OCI-LY3 (cell line): ENCODE data around the gene SUGP2.

Experiments used
- H2AFZ ChIP-seq: fragments of 200-600, 300-600 bp; shearing (Covaris generic); 2 replicates; pipeline ENCODE4 v1.6.0; 2014; ENCODE audit warnings: antibody characterized with exemption, low read depth, low read length
- H3K27ac ChIP-seq: fragments of 200-600, 300-600 bp; sonication (generic); 2 replicates; pipeline ENCODE4 v1.5.1; 2014; ENCODE audit warnings: mild to moderate bottlenecking, low read length, moderate library complexity, mixed read lengths
- H3K27me3 ChIP-seq: fragments of 200-600, 300-600 bp; sonication (generic); 2 replicates; pipeline ENCODE4 v1.6.1; 2014; ENCODE audit warnings: low read depth, low read length, mixed read lengths
- H3K36me3 ChIP-seq: fragments of 200-600, 300-600 bp; sonication (generic); replicated peaks from 2 replicates; pipeline ENCODE3; 2014; ENCODE audit warnings: low read depth, low read length, mixed read lengths
- H3K4me1 ChIP-seq: fragments of 300-600, 200-600 bp; sonication (generic); 2 replicates; pipeline ENCODE4 v1.6.1; 2014; ENCODE audit warnings: low read length, mixed read lengths
- H3K4me2 ChIP-seq: fragments of 200-600, 300-600 bp; sonication (generic); 2 replicates; pipeline ENCODE4 v1.6.1; 2014; ENCODE audit warnings: low read length, mixed read lengths
- H3K4me3 ChIP-seq: fragments of 300-600, 200-600 bp; sonication (generic); 2 replicates; pipeline ENCODE4 v1.5.1; 2014; ENCODE audit warnings: antibody characterized with exemption, mild to moderate bottlenecking, low read length, moderate library complexity
- H3K79me2 ChIP-seq: fragments of 300-600, 200-600 bp; shearing (Covaris generic); 2 replicates; pipeline ENCODE4 v1.6.1; 2014; ENCODE audit warnings: mild to moderate bottlenecking, low read length, mixed read lengths
- H3K9ac ChIP-seq: fragments of 300-600, 200-600 bp; shearing (Covaris generic); 2 replicates; pipeline ENCODE4 v1.6.0; 2014; ENCODE audit warnings: mild to moderate bottlenecking, low read length, moderate library complexity
- H3K9me3 ChIP-seq: fragments of 200-600, 300-600 bp; shearing (Covaris generic); 2 replicates; pipeline ENCODE4 v1.6.1; 2014; ENCODE audit warnings: low read length, mixed read lengths; ENCODE audit not compliant: insufficient read depth
- H4K20me1 ChIP-seq: fragments of 200-600, 300-600 bp; sonication (generic); 2 replicates; pipeline ENCODE4 v1.6.1; 2016; ENCODE audit warnings: low read length, mixed read lengths; ENCODE audit not compliant: insufficient read depth
- EZH2phosphoT487 ChIP-seq: fragments of 200-600 bp; shearing (Covaris generic); IDR thresholded peaks from 2 replicates; pipeline ENCODE4 v1.6.1; 2018; ENCODE audit warnings: antibody characterized with exemption, mixed run types, low read depth
- TF ChIP-seq, protein P1 (sequence below): fragments of 200-600, 300-600 bp; sonication (generic); IDR thresholded peaks from 2 replicates; pipeline ENCODE4 v1.5.1; 2014; ENCODE audit warnings: antibody characterized with exemption, low read length, low read depth

Gene SUGP2

DNA sequence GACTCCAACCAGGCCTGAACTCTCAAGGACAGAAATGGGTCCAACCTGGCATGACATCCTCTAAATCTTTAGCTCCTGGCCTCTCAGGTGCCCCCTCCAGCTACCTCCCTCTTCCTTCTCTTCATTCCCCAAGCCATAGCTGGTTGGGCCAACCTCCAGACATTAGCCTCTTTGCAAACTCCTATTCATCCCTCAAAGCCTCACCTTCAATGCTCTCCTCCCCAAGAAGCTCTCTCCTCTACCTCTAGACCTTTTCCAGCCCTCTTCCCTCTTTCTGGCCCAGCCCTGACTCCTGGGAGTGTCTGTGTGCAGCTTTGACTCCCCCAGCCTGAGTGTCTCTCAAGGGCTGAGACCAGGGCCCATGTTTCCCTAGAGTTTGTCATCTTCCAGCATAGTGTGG, 87.0 kb downstream of the SUGP2 start:
- no peaks in the 10 kb centered on the region for H4K20me1 ChIP-seq
- H3K79me2 ChIP-seq: no peaks in the 10 kb centered on the region
- no peak overlapping the region for H2AFZ ChIP-seq
- TF ChIP-seq, protein P1, sequence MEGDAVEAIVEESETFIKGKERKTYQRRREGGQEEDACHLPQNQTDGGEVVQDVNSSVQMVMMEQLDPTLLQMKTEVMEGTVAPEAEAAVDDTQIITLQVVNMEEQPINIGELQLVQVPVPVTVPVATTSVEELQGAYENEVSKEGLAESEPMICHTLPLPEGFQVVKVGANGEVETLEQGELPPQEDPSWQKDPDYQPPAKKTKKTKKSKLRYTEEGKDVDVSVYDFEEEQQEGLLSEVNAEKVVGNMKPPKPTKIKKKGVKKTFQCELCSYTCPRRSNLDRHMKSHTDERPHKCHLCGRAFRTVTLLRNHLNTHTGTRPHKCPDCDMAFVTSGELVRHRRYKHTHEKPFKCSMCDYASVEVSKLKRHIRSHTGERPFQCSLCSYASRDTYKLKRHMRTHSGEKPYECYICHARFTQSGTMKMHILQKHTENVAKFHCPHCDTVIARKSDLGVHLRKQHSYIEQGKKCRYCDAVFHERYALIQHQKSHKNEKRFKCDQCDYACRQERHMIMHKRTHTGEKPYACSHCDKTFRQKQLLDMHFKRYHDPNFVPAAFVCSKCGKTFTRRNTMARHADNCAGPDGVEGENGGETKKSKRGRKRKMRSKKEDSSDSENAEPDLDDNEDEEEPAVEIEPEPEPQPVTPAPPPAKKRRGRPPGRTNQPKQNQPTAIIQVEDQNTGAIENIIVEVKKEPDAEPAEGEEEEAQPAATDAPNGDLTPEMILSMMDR: no peak
- TF ChIP-seq EZH2phosphoT487: no peak
- no peak overlapping the region for H3K27ac ChIP-seq
- peaks cover 3% of the 10 kb centered on the region; the same call in 1 of the 2 replicates for H3K4me1 ChIP-seq
- H3K27me3 ChIP-seq: peaks cover 7% of the 10 kb centered on the region
- no peaks in the 10 kb centered on the region for H3K9me3 ChIP-seq
- no peak overlapping the region for H3K4me3 ChIP-seq
- H3K36me3 ChIP-seq: no peaks in the 10 kb centered on the region
- H3K9ac ChIP-seq: no peak overlapping the region
- H3K4me2 ChIP-seq: no peak overlapping the region

DNA sequence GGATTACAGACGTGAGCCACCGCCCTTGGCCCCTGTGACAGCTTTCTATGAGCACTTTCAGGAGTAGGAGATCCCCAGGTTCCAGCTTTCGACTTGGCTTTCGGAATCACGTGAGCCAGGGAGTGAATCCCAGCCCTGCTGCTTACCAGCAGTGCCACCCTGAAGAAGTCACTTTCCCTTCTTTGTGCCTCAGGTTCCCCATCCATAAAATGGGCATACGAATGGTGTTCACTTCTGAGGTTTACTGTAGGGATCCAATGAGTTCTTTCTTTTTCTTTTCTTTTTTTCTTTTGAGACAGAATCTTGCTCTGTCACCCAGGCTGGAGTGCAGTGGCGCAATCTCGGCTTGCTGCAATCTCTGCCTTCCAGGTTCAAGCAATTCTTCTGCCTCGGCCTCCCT, 88.0 kb downstream of the SUGP2 start:
- Histone ChIP-seq H3K9ac (no peak overlapping the region), H3K79me2 (no peaks in the 10 kb centered on the region), H2AFZ (no peak overlapping the region), H3K4me2 (no peak overlapping the region), H3K36me3 (no peaks in the 10 kb centered on the region), H3K4me1 (peaks cover 5% of the 10 kb centered on the region; the same call in 1 of the 2 replicates), H3K9me3 (no peaks in the 10 kb centered on the region), H3K27ac (no peak overlapping the region), H3K27me3 (peaks cover 10% of the 10 kb centered on the region), H3K4me3 (no peak overlapping the region), H4K20me1 (no peaks in the 10 kb centered on the region)
- no peak for TF ChIP-seq EZH2phosphoT487
- TF ChIP-seq, protein P1: no peak

DNA sequence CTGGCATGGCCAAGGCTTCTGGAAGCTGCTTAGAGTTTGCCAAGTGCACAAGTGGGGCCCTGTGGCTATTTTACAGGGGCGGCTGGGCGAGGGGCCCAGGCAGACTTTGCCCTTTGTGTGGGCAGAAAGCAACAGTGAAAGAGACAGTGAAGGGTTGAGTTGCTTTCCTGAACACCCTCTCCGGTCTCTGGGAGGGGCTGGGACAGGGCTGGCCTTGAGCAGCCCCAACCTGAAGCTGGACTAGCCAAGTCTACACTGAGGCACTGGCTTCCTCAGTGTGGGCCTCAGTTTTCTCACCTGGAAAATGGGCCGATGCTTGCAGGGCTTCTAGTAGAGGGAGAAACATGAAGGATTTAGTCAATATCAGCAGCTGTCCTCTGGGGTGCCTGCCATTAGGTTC, 89.9 kb downstream of the SUGP2 start:
- no peaks in the 10 kb centered on the region for H3K36me3 ChIP-seq
- H3K4me2 ChIP-seq: no peak overlapping the region
- H3K4me3 ChIP-seq: no peak overlapping the region
- H3K27me3 ChIP-seq: peaks cover 10% of the 10 kb centered on the region
- H3K79me2 ChIP-seq: no peaks in the 10 kb centered on the region
- no peak overlapping the region for H3K27ac ChIP-seq
- H4K20me1 ChIP-seq: no peaks in the 10 kb centered on the region
- H3K9me3 ChIP-seq: no peaks in the 10 kb centered on the region
- H2AFZ ChIP-seq: no peak overlapping the region
- H3K9ac ChIP-seq: no peak overlapping the region
- TF ChIP-seq EZH2phosphoT487: no peak
- TF ChIP-seq, protein P1: no peak
- peaks cover 12% of the 10 kb centered on the region; the same call in 1 of the 2 replicates for H3K4me1 ChIP-seq

DNA sequence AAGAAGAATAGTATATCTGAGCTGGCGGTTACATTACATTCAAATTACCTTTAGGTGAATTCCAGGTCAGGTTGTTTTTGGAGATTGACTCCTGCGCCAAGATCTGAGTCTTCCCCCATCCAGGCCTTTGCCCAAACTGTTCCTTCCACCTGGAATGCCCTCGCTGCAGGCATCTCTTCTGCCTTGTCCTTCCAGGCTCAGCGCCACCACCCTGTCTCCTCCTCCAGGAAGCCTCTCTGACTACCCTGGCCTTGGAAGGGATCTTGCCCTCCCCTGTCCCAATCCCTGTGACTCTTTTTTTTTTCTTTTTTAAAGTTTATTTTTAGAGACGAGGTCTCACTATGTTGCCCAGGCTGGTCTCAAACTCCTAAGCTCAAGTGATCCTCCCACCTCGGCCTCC, 90.6 kb downstream of the SUGP2 start:
- Histone ChIP-seq H3K4me3 (no peak overlapping the region), H3K9me3 (no peaks in the 10 kb centered on the region), H3K36me3 (no peaks in the 10 kb centered on the region), H3K4me2 (no peak overlapping the region), H3K27me3 (peaks cover 10% of the 10 kb centered on the region), H3K27ac (no peak overlapping the region), H3K4me1 (peaks cover 12% of the 10 kb centered on the region; the same call in 1 of the 2 replicates), H4K20me1 (no peaks in the 10 kb centered on the region), H2AFZ (no peak overlapping the region), H3K9ac (no peak overlapping the region), H3K79me2 (no peaks in the 10 kb centered on the region)
- TF ChIP-seq EZH2phosphoT487: no peak
- TF ChIP-seq, protein P1: no peak
